ENCODE results near the gene PPP1R7.

DNA sequence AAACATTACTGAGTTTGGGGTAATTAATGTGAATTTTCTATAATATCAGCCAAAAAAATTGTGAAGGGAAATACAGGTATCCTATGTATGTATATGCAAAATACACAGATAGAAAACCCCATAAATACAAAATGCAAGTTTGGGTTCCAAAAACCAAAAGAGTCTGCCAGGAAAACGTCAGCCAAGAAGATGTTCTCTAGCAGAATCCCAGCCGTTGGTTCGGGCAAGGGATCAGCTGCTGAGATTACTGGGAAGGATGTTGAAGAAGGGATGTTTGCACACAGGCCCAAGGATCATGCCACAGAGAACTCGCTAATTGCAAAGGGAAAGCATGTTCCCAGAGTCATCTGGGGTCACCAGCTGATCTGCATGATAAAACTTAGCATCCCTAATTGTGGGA, 28.7 kb downstream of the PPP1R7 start:
- TF ChIP-seq EP300 (IDR thresholded peaks at IDR 0.05; ENCODE audit: borderline replicate concordance) (no peak), NFIC (IDR thresholded peaks at IDR 0.05) (no peak), YY1 (IDR thresholded peaks at IDR 0.05; ENCODE audit: low read depth) (no peak), RAD21 (IDR thresholded peaks at IDR 0.05; ENCODE audit: low read depth) (no peak)

Measured in Ishikawa (cell line).